GM12878 (cell line): ENCODE data around the gene PPT2. TPM values are rescaled to one million over a fixed set of nuclear protein-coding genes. Genes with fewer than 3 reads are reported as not detected.
A peak's percentile ranks its signal among the peaks of the same experiment; 100 is the strongest.

ENCODE experiments used
- ATAC-seq: fragments of 200-7000 bp; cut with Tn5 transposase; 3 replicates; pipeline ENCODE4 v1.9.1; 2020; ENCODE audit warnings: mild to moderate bottlenecking, moderate library complexity
- BruUV-seq: library from RNA; stranded (reverse); fragments of 400-500 nt; replicated peaks from 2 replicates; lab custom pipeline; 2021; lab: Mats Ljungman, UMichigan
- CTCF ChIA-PET: fragments of 300-600 bp; sonication (Branson Sonifier 250); formaldehyde crosslinking; extraction: SDS; loops from one replicate; lab custom pipeline; 2021; ENCODE audit warnings: inconsistent platforms; lab: Yijun Ruan, JAX
- POLR2A ChIA-PET: fragments of 350-600 bp; formaldehyde crosslinking; extraction: SDS; loops from one replicate; lab custom pipeline; 2021; ENCODE audit warnings: inconsistent platforms; lab: Charles Lee
- RAD21 ChIA-PET: fragments of 300-600 bp; sonication (Branson Sonifier 250); formaldehyde crosslinking; loops from one replicate; lab custom pipeline; 2023; ENCODE audit warnings: antibody characterized with exemption; ENCODE audit not compliant: unreplicated experiment; lab: Charles Lee
- SMC1A ChIA-PET: fragments of 300-600 bp; sonication (Branson Sonifier 250); formaldehyde crosslinking; loops from one replicate; lab custom pipeline; 2023; ENCODE audit not compliant: unreplicated experiment, uncharacterized antibody; lab: Charles Lee
- DNase-seq: peaks from one replicate; pipeline ENCODE4 v3.0.0-alpha.2; 2011; ENCODE audit warnings: low read depth, low spot score
- FAIRE-seq: peaks from 3 replicates; lab custom pipeline; 2011; peaks lifted over from hg19 to GRCh38; lab: Jason Lieb, UNC
- H2AFZ ChIP-seq: 2 replicates; pipeline ENCODE4 v1.6.0; 2011; ENCODE audit warnings: low read depth, low read length, control low read depth; ENCODE audit not compliant: control insufficient read depth
- H3K27ac ChIP-seq: 2 replicates; pipeline ENCODE4 v1.5.1; 2011; ENCODE audit warnings: control low read depth; ENCODE audit not compliant: control insufficient read depth, insufficient read depth
- H3K27me3 ChIP-seq, 2 experiments: replicated peaks in 1 of 2; 2 replicates each; pipeline versions ENCODE4 v1.6.0 to v1.6.1; 2011; ENCODE audit warnings: low read length in 1 of 2; ENCODE audit not compliant: control insufficient read depth in 2 of 2, insufficient read depth in 2 of 2
- H3K36me3 ChIP-seq, 2 experiments: 2 replicates each; pipeline ENCODE4 v1.5.1; 2011; ENCODE audit warnings: low read length in 1 of 2; ENCODE audit not compliant: control insufficient read depth in 2 of 2, insufficient read depth in 2 of 2
- H3K4me1 ChIP-seq: 2 replicates; pipeline ENCODE4 v1.6.1; 2011; ENCODE audit warnings: mild to moderate bottlenecking, low read length, moderate library complexity, mixed read lengths; ENCODE audit not compliant: control insufficient read depth, insufficient read depth
- H3K4me2 ChIP-seq: 2 replicates; pipeline ENCODE4 v1.6.0; 2011; ENCODE audit warnings: control low read depth; ENCODE audit not compliant: control insufficient read depth, insufficient read depth
- H3K4me3 ChIP-seq: fragments of 200-600 bp; sonication (generic); 2 replicates; pipeline ENCODE4 v1.5.1; 2016
- H3K79me2 ChIP-seq: 2 replicates; pipeline ENCODE4 v1.6.0; 2011; ENCODE audit warnings: low read length; ENCODE audit not compliant: control insufficient read depth, insufficient read depth
- H3K9ac ChIP-seq: 2 replicates; pipeline ENCODE4 v1.8.0; 2011; ENCODE audit warnings: low read length, control low read depth, mixed read lengths; ENCODE audit not compliant: control insufficient read depth, insufficient read depth
- H3K9me3 ChIP-seq: replicated peaks from 3 replicates; pipeline ENCODE4 v1.5.1; 2011; ENCODE audit warnings: mild to moderate bottlenecking, low read length; ENCODE audit not compliant: control insufficient read depth, insufficient read depth
- H4K20me1 ChIP-seq: 2 replicates; pipeline ENCODE4 v1.6.0; 2011; ENCODE audit not compliant: control insufficient read depth, insufficient read depth
- CREB1 ChIP-seq: IDR thresholded peaks from 2 replicates; pipeline ENCODE4 v1.6.1; 2012; ENCODE audit warnings: low read depth, mild to moderate bottlenecking, inconsistent platforms
- ESRRA ChIP-seq: IDR thresholded peaks from 2 replicates; pipeline ENCODE4 v1.6.1; 2012; ENCODE audit warnings: mild to moderate bottlenecking, low read length, improper control_type of control experiment
- HSF1 ChIP-seq: fragments of 150-350 bp; IDR thresholded peaks from 2 replicates; pipeline ENCODE4 v1.6.1; 2014; ENCODE audit warnings: mild to moderate bottlenecking, low read depth, low read length
- JUND ChIP-seq: IDR thresholded peaks from 2 replicates; pipeline ENCODE4 v1.6.1; 2012; ENCODE audit warnings: low read depth, mild to moderate bottlenecking, low read length, improper control_type of control experiment, moderate library complexity
- NKRF ChIP-seq: fragments of 450-650 bp; conservative IDR thresholded peaks from 2 replicates; pipeline ENCODE4 v1.6.1; 2017; ENCODE audit warnings: mild to moderate bottlenecking, moderate library complexity
- RELB ChIP-seq: fragments of 450-650 bp; IDR thresholded peaks from 2 replicates; pipeline ENCODE4 v1.6.1; 2017; ENCODE audit warnings: low read depth, mild to moderate bottlenecking, moderate library complexity
- SP1 ChIP-seq: IDR thresholded peaks from one replicate; pipeline ENCODE4 v1.6.1; 2011; ENCODE audit warnings: low read depth, low read length
- SPI1 ChIP-seq: IDR thresholded peaks from 2 replicates; pipeline ENCODE4 v1.6.1; 2011; ENCODE audit warnings: low read depth, mild to moderate bottlenecking, low read length, moderate library complexity, borderline replicate concordance; ENCODE audit not compliant: insufficient read depth
- SREBF1 ChIP-seq: IDR thresholded peaks from 2 replicates; pipeline ENCODE4 v1.6.1; 2012; ENCODE audit warnings: mild to moderate bottlenecking, low read length
- TCF12 ChIP-seq: IDR thresholded peaks from 2 replicates; pipeline ENCODE4 v1.6.1; 2011; ENCODE audit warnings: low read depth, mild to moderate bottlenecking, low read length
- USF1 ChIP-seq: IDR thresholded peaks from 2 replicates; pipeline ENCODE4 v1.6.1; 2011; ENCODE audit warnings: borderline replicate concordance, low read depth, mild to moderate bottlenecking, moderate library complexity, mixed read lengths, low read length; ENCODE audit not compliant: insufficient read depth; ENCODE audit errors: extremely low read length
- WGBS: methylation state at CpG from one replicate; pipeline ENCODE4 v1.1.6; 2016; ENCODE audit warnings: low lambda C conversion rate; ENCODE audit not compliant: insufficient replicate concordance, insufficient coverage; ENCODE audit errors: missing lambda C conversion rate; 5-methylcytosine and 5-hydroxymethylcytosine counted together
- in situ Hi-C: fragments of 300-500 bp; cut with MboI; formaldehyde crosslinking; loops from 9 replicates; pipeline ENCODE4 v1.14.3; 2018; ENCODE audit warnings: mixed read lengths
- intact Hi-C: fragments of 100-400 bp; cut with micrococcal nuclease; formaldehyde crosslinking; loops from one replicate; pipeline ENCODE4 v1.14.2; 2022; ENCODE audit not compliant: unreplicated experiment
- polyA plus RNA-seq, 11 experiments: library from polyadenylated mRNA; depleted of rRNA in 4 of 11; unstranded in 6 of 11; stranded (reverse) in 5 of 11; fragments of >200 nt; fragmentation: Nextera tagmentation in 4 of 11; fragmentation: Illumina TruSeq in 1 of 11; extraction: Ambion mirVana in 4 of 11; extraction: Trizol in 1 of 11; gene quantifications; 1 replicate in 1 of 11; 2 replicates in 10 of 11; pipeline versions ENCODE4 v1.2.1 to v1.2.3, GENCODE V29; 2011 to 2016; ENCODE audit warnings: inconsistent platforms in 2 of 11, missing spikeins in 2 of 11, low read depth in 1 of 11
- total RNA-seq, 4 experiments: library from RNA; depleted of rRNA in 3 of 4; stranded (reverse); fragments of >200 nt in 3 of 4; fragmentation: Illumina TruSeq in 1 of 4; extraction: Trizol in 1 of 4; gene quantifications; 2 replicates each; pipeline versions ENCODE4 v1.2.1 to v1.2.3, GENCODE V29; 2013 to 2021

PPT2 gene
- total and polyA plus RNA-seq, 10 of the 15 experiments (the other 5 are each of a cell fraction or from before 2014, with no cell fraction given) = 1.3 to 25.5 (median 5.5) TPM

GRCh38 chr6:32127409-32127716 is 26.6 kb upstream of the PPT2 start (continued):
- TF ChIP-seq JUND (no peak), NKRF (no peak), HSF1 (no peak)

GRCh38 chr6:32127717-32128592 is 26.0 kb upstream of the PPT2 start, which contains the start of gene ATF6B:
Gene ATF6B (minus strand): TSS chr6:32128246. CDS start chr6:32128207, 39 bp downstream.
- BruUV-seq = TSS peak; percentile 54
- Histone ChIP-seq H3K4me3 (peak within 1 kb of the TSS; percentile 88), H3K4me2 (peak within 1 kb of the TSS; percentile 88), H3K27ac (peak within 1 kb of the TSS; percentile 95), H3K36me3 (peaks cover 0 to 12% of the 10 kb centered on the region in 2 experiments; a peak in 2 of 4 replicates), H2AFZ (peak within 1 kb of the TSS; percentile 96), H3K4me1 (peaks cover 13% of the 10 kb centered on the region), H3K79me2 (peaks cover 23% of the 10 kb centered on the region), H3K27me3 (no peaks in the 10 kb centered on the region), H3K9me3 (no peaks in the 10 kb centered on the region), H3K9ac (peak within 1 kb of the TSS; percentile 94), H4K20me1 (no peaks in the 10 kb centered on the region)
- RAD21 ChIA-PET = interaction anchor here (1.1 to 3.7 kb wide), 5 partner anchors 9 to 68 kb away, joined by 3 to 27 read pairs (median 6); partner anchors contain the start of genes GPSM3 and PBX2
- SMC1A ChIA-PET = interaction anchor here (0.9 to 3.8 kb wide), 7 partner anchors 9 to 169 kb away, joined by 3 to 24 read pairs (median 8); partner anchors contain the start of genes AGPAT1, GPSM3, PBX2 and SKIC2
- peak; percentile 97 for DNase-seq
- POLR2A ChIA-PET = interaction anchor here (0.6 to 5.1 kb wide), 13 partner anchors 13 to 578 kb away, joined by 3 to 69 read pairs (median 6); partner anchors contain the start of genes AGPAT1, EHMT2, GPSM3 and NEU1
- intact Hi-C loops (no loop called here), in situ Hi-C loops (no loop called here)
- peak; percentile 95 for ATAC-seq
- CTCF ChIA-PET = interaction anchor here (1.1 to 4.6 kb wide), 6 partner anchors 10 to 169 kb away, joined by 3 to 48 read pairs (median 4); partner anchors contain the start of genes GPSM3 and SKIC2
- peak; percentile 94 for FAIRE-seq
- under 1% methylated on average over 40 of the region's 44 CpGs for WGBS
- TF ChIP-seq SREBF1 (peak; percentile 32; the same call in 1 of the 2 replicates), ESRRA (0 out of 2 replicates have a peak, but pooled peaks have one; percentile 13), SP1 (peak; percentile 85), CREB1 (peak; percentile 78), TCF12 (no peak), USF1 (peak; percentile 82), RELB (peak; percentile 89), SPI1 (peak; percentile 34; the same call in 1 of the 2 replicates)
